Renal cortical epithelial cell (primary cell): ENCODE results near the gene OR52E6. TPM values are rescaled to one million over a fixed set of nuclear protein-coding genes. Genes with fewer than 3 reads are reported as not detected.

Source experiments
- DNase-seq: peaks from one replicate; pipeline ENCODE4 v3.0.0-alpha.2; 2011; ENCODE audit warnings: low read depth
- total RNA-seq: library from RNA; depleted of rRNA; stranded (reverse); fragments of >200 nt; gene quantifications from 2 replicates; pipeline ENCODE4 v1.2.3, GENCODE V29; 2014

OR52E6 gene
- total RNA-seq, 1 donor from 2014 or later = not detected

GRCh38 chr11:5796541-5796940 is 45.2 kb downstream of the OR52E6 start:
- no peak for DNase-seq

GRCh38 chr11:5791165-5791564 is 50.5 kb downstream of the OR52E6 start, which contains the start of gene OR52N1:
Gene OR52N1, minus strand, starts transcription at chr11:5791265. Its CDS starts 2,449 bp downstream, at chr11:5788816.
- DNase-seq = no peak

Other genes with a start within 250 kb of the OR52E6 start
- gene TRIM6, start 245.3 kb downstream of the OR52E6 start, total RNA-seq = 10.4 and 19.5 TPM in 2 replicates
- 10.7 and 15.3 TPM in 2 replicates for gene TRIM34, start 216.9 kb downstream of the OR52E6 start, total RNA-seq
- 37.2 and 44.3 TPM in 2 replicates for gene TRIM5, start 156.8 kb downstream of the OR52E6 start, total RNA-seq
- 148 and 284 TPM in 2 replicates for gene TRIM22, start 152.1 kb downstream of the OR52E6 start, total RNA-seq
- not detected in 2 replicates for gene OR56B1, start 105.4 kb downstream of the OR52E6 start, total RNA-seq
- gene OR52N4, start 87.7 kb downstream of the OR52E6 start, total RNA-seq = not detected in 2 replicates
- not detected in 2 replicates for gene OR52N5, start 58.5 kb downstream of the OR52E6 start, total RNA-seq
- gene OR52N1, start 50.6 kb downstream of the OR52E6 start, total RNA-seq = not detected in 2 replicates
- not detected in 2 replicates for gene OR52N2, start 33.0 kb downstream of the OR52E6 start, total RNA-seq
- not detected in 2 replicates for gene OR52E8, start 15.8 kb upstream of the OR52E6 start, total RNA-seq
- not detected in 2 replicates for gene OR52E4, start 38.7 kb upstream of the OR52E6 start, total RNA-seq
- not detected in 2 replicates for gene OR52E5, start 51.3 kb upstream of the OR52E6 start, total RNA-seq
- not detected in 2 replicates for gene OR56A3, start 100.4 kb upstream of the OR52E6 start, total RNA-seq
- gene OR56A5, start 126.6 kb upstream of the OR52E6 start, total RNA-seq = not detected in 2 replicates
- gene OR52L1, start 145.1 kb upstream of the OR52E6 start, total RNA-seq = not detected in 2 replicates
- not detected in 2 replicates for gene OR56A4, start 165.0 kb upstream of the OR52E6 start, total RNA-seq
- gene OR56A1, start 188.9 kb upstream of the OR52E6 start, total RNA-seq = not detected in 2 replicates